LNCaP clone FGC (cell line): ENCODE measurements around the gene SIN3A.

Experiments used
- DNase-seq: peaks from one replicate; pipeline ENCODE4 v3.0.0-alpha.2; 2011; ENCODE audit warnings: low read depth
- H3K4me3 ChIP-seq: 2 replicates; pipeline ENCODE4 v1.5.1; 2011; ENCODE audit warnings: mild to moderate bottlenecking, low read depth, low read length, control low read depth
- TF ChIP-seq, protein P1 (sequence below): IDR thresholded peaks from 2 replicates; pipeline ENCODE4 v1.5.1; 2012; ENCODE audit warnings: mild to moderate bottlenecking; ENCODE audit not compliant: control insufficient read depth, insufficient read depth; ENCODE audit errors: extremely low read depth

SIN3A gene

DNA sequence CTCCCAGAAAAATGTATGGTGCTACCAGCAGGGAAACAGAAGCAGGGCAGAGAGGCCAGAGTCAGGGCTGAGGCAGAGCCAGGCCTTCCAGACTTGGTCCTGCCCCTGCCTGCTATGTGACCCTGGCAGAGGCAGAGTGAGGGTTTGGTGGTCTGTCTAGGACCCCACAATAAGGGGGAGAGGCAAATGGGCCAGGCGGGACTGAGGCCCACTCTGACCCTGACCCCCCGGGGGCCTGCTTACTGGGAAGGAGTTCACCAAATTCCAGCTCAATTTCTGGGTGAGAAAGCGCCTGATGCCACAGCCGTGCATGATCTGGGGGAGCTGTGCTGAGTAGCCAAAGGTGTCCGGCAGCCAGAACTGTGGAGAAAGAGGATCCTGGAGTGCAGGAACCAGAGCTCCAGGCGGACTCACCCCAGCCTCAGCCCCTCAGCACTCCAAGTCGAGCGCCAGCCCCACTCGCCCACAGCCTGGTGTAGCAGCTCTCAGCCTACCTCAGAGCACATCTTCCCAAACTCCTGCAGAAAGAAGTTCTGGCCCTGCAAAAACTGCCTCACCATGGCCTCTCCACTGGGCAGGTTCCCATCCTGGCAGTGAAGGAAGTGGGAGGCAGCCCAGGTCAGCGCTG is 90.0 kb downstream of the SIN3A start:
- DNase-seq, result no peak
- TF ChIP-seq, protein P1, sequence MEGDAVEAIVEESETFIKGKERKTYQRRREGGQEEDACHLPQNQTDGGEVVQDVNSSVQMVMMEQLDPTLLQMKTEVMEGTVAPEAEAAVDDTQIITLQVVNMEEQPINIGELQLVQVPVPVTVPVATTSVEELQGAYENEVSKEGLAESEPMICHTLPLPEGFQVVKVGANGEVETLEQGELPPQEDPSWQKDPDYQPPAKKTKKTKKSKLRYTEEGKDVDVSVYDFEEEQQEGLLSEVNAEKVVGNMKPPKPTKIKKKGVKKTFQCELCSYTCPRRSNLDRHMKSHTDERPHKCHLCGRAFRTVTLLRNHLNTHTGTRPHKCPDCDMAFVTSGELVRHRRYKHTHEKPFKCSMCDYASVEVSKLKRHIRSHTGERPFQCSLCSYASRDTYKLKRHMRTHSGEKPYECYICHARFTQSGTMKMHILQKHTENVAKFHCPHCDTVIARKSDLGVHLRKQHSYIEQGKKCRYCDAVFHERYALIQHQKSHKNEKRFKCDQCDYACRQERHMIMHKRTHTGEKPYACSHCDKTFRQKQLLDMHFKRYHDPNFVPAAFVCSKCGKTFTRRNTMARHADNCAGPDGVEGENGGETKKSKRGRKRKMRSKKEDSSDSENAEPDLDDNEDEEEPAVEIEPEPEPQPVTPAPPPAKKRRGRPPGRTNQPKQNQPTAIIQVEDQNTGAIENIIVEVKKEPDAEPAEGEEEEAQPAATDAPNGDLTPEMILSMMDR, result no peak
- no peak overlapping the region for H3K4me3 ChIP-seq

DNA sequence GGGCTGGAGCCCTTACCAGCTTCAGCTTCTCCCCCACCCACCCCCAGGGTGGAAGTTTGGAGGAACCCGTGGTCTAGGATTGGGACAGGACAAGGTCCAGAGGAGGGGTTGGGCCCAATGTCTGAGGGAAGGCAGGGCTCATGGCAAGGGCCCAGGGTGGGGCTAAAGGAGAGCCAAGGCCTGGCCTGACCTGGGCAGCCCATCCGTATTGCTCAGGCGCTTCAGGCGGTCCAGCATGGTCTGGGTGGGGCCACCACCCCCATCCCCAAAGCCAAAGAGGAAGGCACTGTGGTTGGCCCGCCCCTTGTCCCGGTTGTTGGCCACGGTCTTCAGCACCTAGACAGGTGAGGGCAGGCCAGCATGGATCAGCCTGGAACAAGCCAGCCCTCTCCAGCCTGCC is 90.6 kb downstream of the SIN3A start:
- TF ChIP-seq, protein P1, result no peak
- DNase-seq, result no peak
- no peak overlapping the region for H3K4me3 ChIP-seq

DNA sequence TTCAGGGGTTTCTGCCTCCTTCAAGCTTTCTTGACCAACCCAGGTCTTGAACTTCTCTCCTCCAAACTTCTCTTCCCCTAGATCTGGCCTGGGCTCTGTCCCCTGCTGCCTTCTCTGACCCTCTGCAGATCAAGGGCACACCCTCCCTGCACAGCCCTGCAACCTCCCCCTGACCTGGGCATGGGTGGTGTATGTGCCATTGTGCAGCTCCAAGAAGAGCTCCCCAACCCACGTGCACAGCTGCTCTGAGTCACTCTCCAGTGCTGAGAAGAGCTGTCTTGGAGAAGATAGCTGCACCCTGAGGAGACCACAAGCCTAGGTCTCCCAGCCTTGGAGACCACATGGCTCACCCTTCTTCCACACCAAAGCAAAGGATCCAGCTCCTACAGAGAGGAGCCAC is 91.1 kb downstream of the SIN3A start:
- DNase-seq, result no peak

DNA sequence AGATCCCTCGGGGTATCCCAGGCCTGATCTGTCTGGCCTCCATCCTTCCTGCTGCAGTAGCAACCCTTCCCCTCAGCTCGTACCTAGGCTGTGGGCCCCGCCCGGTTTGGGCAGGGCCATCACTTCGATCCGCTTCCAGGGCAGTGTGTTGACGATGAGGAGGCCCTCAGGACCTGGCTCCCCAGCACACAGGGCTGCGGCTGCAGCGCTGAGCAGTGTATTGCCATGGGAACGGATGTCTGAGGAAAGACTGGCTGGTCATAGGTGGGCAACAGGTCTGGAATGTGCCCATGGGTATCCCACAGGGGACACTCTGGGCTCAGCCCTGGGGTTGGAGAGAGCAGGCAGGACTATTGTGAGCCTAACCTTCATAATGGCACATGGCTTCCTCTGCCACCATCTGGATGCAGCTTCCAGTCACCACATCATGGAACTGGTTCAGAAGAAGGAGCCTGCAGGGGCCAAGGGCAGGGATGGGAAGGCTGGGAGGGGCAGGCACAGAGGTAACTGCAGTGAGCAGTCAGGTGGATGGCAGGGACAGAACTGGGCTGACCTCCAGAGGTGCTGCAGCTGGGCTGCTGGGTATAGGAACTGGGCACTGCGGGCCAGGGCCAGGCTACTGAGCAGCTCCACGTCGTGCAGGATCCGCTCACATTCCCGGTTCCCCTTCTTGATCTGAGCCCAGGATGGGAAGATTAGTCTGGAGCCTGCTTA is 91.8 kb downstream of the SIN3A start:
- no peak for DNase-seq

More for the DNA sequence above, 91.1 kb downstream of the SIN3A start:
- TF ChIP-seq, protein P1, result no peak
- no peak overlapping the region for H3K4me3 ChIP-seq

DNA sequence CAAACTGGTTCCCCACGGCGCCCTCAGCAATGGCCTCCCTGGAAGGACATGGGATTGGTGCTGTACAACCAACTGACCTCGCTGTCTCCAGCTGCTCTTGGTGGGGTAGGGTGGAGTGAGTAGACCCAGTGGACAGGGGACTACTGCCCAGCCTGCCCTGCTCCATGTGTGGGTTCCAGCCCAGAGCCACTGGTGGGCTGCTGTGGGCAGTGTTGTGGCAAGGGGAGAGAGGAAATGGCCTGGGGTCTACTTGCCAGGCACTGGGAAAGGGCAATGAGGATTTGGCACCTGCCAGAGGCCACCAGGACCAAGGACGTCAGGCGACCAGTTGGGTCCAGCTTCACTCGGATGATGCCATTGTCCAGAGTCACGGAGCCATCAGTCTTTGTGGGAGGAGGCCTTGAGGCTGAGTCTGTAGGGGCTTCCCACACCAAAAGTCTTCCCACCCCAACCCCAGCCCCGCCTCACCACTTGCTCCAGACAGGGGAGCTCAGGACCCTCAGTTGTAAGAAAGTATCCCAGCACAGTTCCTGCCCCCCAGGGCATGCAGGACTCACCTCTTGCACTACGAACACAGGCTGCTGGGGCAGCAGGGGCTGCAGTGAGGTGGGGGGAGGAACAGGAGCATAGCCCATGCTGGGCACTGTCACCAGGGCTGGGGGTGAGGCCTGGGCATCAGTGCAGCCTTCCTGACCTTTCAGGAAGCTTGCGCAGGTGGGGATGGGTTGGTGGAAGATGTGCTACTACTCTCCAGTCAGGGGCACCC is 92.5 kb downstream of the SIN3A start:
- no peak overlapping the region for H3K4me3 ChIP-seq
- DNase-seq, result no peak
- TF ChIP-seq, protein P1, result no peak

More for the DNA sequence above, 91.8 kb downstream of the SIN3A start:
- TF ChIP-seq, protein P1, result no peak
- H3K4me3 ChIP-seq, result no peak overlapping the region

DNA sequence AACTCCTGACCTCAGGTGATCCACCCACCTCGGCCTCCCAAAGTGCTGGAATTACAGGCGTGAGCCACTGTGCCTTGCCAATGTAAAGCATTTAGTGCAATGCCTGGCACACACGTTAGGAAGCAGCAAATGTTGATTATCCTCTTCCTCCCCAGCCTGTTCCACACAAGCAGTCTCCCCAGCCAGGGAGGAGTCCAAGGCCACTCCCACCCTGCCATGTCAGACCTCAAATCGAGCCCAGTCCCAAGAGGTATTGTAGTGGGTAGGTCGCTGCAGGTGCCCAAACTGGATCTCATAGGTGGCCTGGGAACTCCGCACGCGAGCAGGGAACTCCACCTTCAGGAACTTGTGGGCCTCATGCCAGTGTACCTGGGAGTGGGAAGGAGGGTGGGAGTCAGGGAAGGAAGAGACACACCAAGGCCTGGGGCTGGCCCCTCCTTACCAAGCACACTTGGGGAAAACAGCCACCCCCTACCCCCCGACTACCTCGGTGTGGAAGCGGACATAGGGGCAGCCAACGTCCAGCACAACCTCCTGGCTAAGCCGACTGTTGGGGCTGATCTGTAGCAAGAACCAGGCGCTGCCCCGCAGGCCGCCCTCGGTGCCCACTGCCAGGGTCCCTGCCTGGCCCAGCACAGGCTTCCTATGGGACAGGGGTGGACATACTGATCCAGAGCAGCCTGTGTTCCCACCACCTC is 93.4 kb downstream of the SIN3A start:
- TF ChIP-seq, protein P1, result no peak
- DNase-seq, result no peak
- H3K4me3 ChIP-seq, result no peak overlapping the region
